NCI-H2171 treated with DMSO at 0.1 percent for 48 hours (cell line): ENCODE measurements around the gene GIN1.
"Not testable (repeated sequence)": the region's sequence is repeated elsewhere in the genome, so short reads cannot be mapped to it uniquely, and the experiment has no call there.

Source experiments
- DNase-seq: peaks from one replicate; lab custom pipeline; 2025; lab: John Stamatoyannopoulos, UW

The GIN1 gene

GRCh38 chr5:103110403-103110802 is 9.5 kb downstream of the GIN1 start:
- DNase-seq, result no peak

- no peak for DNase-seq
These were observed 10.7 kb downstream of the GIN1 start for GRCh38 chr5:103109277-103109676.

- DNase-seq, result no peak
These were observed 11.9 kb downstream of the GIN1 start for GRCh38 chr5:103108086-103108485.

- no peak for DNase-seq
These were observed 17.7 kb downstream of the GIN1 start for GRCh38 chr5:103102234-103102633.

- no peak for DNase-seq
These were observed 18.7 kb downstream of the GIN1 start for GRCh38 chr5:103101079-103101750.

- DNase-seq, result no peak
These were observed 20.9 kb downstream of the GIN1 start for GRCh38 chr5:103098993-103099392.

- no peak for DNase-seq
These were observed 25.2 kb downstream of the GIN1 start for GRCh38 chr5:103094737-103095136.

- no peak for DNase-seq
These were observed 26.2 kb downstream of the GIN1 start for GRCh38 chr5:103093727-103094126.

- DNase-seq, result no peak
These were observed 27.3 kb downstream of the GIN1 start for GRCh38 chr5:103092676-103093075.

GRCh38 chr5:103090791-103091190 is 29.1 kb downstream of the GIN1 start:
- no peak for DNase-seq

GRCh38 chr5:103089272-103089671 is 30.7 kb downstream of the GIN1 start:
- DNase-seq, result no peak

- DNase-seq, result no peak
These were observed 33.4 kb downstream of the GIN1 start for GRCh38 chr5:103086547-103086946.

GRCh38 chr5:103079796-103080195 is 40.1 kb downstream of the GIN1 start:
- DNase-seq, result no peak

- DNase-seq, result no peak
These were observed 44.5 kb downstream of the GIN1 start for GRCh38 chr5:103075442-103075841.

- not testable (repeated sequence) for DNase-seq
These were observed 46.4 kb downstream of the GIN1 start for GRCh38 chr5:103073500-103073899.

GRCh38 chr5:103066326-103066725 is 53.6 kb downstream of the GIN1 start:
- no peak for DNase-seq

GRCh38 chr5:103060424-103060954 is 59.4 kb downstream of the GIN1 start:
- DNase-seq, result no peak

- DNase-seq, result no peak
These were observed 60.4 kb downstream of the GIN1 start for GRCh38 chr5:103059525-103059924.

- DNase-seq, result no peak
These were observed 62.5 kb downstream of the GIN1 start for GRCh38 chr5:103057208-103058130.

- not testable (repeated sequence) for DNase-seq
These were observed 73.2 kb downstream of the GIN1 start for GRCh38 chr5:103046706-103047105.

GRCh38 chr5:103041071-103041676 is 78.8 kb downstream of the GIN1 start:
- peak; percentile 46 for DNase-seq

- no peak for DNase-seq
These were observed 82.1 kb downstream of the GIN1 start for GRCh38 chr5:103037673-103038455.
